Activated CD4-positive, alpha-beta T cell treated with anti-CD3 and anti-CD28 coated beads, Interleukin-2, amount 50 U/mL, for 4 hours (primary cell): ENCODE results near the gene NALF2.
A peak's percentile ranks its signal among the peaks of the same experiment; 100 is the strongest.

ENCODE experiments used
- DNase-seq, 2 experiments: peaks; one replicate each; pipeline ENCODE4 v3.0.0-alpha.2; 2020

The NALF2 gene

DNA sequence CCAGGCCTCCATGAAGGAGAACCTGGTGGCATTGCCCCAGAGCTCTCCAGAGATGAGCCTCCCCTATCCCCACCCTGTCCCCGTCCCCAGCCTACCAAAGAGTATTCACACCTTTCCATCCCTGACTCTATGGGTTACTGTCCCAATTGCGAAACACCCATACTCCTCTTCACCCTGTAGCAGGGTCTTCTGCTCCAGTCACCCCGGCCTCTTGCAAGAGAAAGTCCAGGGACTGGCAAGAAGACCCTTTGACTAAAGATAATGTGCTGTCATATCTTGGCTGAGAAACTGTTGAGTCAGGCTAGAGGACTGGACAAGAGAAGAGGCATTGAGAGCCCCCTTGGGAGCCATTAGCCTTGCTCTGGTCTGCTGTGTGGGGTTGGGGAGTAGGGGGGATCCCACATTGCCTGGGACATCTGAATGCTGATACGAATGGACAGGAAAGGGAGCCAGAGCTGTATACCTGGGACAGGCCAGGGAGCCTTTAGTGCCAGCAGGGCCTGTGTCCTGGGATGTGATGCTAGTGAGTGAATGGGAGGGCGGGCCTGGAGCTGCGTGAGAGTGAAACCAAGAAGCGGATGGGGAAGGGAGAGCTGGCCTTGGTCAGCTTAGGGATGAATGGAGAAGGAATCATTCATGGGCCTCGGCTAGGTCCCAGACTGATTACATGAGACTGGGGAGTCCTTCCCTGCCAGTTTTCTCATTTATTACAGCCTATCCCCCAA lies 27.1 kb downstream of the NALF2 start:
- no peak for DNase-seq

DNA sequence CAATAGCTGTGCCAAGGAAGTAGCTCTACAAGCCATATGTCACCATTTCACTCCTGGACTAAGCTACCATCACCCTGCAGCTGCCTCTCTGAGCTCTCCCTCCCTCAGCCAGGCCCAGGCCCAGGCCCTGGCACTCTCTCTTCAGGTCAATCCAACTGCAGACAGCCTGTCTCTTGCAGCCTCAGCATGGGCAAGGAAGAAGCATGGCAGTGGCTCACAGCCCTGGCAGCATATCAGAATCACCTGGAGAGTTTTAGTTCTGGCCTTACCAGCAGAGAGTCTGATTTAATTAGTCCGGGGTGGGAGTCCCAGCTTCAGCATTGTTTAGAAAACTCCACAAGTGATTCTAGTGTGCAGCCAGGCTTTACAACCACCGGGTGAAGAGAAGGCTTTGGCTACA lies 31.5 kb downstream of the NALF2 start:
- no peak for DNase-seq

DNA sequence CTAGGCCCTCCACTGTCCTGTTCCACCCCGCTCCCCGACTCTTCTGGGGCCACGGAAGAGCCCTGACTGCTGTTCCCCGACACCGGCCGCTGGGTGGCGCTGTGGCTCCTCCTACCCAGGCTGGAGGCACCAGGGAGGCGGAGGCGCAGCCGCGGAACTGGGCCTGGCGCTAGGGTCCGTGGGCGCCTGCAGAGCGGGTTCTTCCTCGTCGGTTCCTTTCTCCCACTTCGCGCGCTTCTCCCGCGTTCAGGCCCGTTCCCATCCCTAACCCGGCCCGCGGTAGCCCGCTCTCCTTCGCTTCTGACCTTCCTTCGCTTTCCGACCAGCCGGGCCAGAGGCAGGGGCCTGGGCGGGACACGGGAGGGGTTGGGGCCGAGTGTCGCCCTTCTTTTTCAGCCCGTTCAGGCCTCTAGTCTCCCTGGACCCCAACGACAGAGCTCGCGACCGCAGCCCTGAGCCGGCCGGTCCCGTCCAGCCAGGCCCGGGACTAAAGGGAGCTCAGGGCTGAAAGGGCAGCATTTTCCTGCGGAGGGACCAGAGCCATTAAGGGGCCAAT lies 34.3 kb downstream of the NALF2 start:
- DNase-seq, result peak; percentile 69 to 71

DNA sequence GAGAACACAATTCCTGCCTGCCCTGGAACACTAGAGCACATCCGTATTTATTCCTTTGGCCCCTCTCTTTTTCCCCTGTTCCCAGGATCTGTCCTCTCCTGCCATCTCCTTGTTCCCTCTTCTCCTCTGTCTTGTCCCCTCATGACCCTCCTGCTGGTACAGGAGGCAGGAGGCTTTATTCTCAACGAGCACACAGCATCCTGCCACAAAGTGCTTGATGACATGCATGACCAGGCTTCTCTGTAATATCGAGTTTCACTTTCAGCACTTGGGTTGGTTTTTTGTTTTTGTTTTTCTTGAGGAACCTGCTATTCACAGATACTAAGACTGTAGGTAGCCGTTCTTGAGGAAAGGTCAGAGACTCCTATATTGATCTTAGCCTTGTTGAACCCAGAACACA lies 35.3 kb downstream of the NALF2 start:
- DNase-seq, result no peak

DNA sequence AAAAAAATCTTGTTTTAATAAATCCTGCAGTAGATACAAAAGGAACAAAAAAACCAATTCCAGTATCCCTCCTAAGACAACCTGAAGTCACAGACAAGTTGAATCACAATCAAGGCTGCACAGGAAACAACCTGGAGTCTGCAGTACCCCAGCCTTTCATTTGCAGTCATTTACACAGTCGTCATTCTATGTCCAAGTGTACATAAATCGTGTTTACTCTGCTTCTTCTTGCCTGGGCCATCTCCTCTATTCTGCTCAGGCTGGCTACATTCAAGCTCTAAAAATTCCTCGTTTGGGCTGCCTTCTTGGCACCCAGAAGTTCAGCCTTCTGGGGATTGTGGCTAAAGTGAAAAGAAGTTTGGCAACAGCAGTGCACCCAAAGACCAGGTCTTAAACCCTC lies 37.8 kb downstream of the NALF2 start:
- DNase-seq, result no peak

DNA sequence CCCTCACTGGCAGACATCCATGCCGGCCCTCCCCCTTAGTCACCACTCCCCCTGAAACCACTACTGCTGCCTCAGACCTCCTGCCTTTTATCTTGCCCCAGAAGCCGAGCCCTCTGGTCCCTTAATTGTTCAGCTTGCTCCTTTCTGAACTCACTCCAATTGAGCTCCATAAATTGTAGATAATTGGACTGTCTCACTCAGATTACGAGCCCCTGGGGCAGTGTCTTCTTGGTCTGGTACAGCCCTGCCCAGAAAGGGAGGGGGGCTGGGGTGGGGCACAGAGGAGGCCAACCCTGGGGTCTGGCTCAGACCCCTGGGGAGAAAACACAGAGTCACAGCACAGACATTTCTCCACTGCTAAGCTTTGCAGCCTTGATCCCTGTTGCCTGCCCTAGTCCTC lies 39.4 kb downstream of the NALF2 start:
- DNase-seq, result no peak

DNA sequence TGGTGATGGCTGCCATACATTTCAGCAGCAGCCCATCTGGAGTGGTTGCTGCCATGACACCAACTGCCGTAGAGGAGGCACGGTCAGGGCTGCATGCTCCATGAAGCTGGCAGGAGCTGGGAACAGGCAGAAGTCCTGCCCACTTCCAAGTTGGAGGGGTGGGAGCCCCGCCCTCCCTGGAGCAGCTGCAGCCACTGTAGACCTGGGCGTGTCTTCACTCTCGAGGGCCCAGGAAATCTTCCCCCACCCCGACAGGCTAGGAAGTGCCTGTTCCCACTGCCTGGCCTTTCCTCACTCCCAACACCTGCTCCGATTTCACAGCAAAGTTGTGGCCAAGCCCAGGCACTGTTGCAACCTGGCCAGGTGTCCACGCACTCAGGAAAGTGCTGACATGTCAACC lies 42.3 kb downstream of the NALF2 start:
- no peak for DNase-seq

DNA sequence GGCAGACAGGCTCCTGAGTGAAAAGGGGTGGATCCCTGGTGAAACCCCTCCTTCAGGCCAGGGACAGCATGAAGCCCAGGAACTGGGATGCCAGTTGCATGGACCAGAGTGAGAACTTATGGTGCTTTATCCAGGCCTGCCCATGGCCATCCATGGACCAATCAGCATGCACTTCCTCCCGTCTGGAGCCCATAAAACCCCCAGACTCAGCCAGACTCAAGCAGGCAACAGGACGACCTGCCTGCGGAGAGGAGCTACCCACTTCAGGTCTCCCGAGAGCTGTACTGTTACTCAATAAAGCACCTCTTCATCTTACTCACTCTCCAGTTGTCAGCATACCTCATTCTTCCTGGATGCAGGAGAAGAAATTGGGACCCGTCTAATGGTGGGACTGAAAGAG lies 42.9 kb downstream of the NALF2 start:
- DNase-seq, result no peak

DNA sequence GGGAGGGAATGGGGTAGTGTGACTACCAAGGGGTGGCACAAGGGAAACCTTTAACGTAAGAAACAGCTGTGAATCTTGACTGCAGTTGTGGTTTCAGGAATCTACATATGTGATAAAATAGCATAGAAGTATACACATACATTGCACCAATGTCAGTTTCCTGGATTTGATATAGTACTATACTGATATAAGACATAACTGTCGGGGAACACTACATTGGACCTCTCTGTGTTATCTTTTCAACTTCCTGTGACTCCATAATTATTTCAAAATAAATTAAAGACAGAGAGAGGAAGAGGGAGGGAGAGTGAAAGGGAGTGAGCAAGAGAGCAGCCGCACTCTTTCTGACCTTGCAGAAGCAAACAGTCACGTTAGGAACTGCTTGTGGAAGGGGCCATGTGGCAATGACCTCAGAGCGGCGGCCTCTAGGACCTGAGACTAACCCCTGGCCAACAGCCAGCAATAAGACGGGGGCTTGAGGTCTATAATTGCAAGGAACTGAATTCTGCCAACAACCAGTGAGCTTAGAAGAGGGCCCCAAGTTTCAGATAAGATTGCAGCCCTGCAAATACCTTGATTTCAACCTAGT lies 47.4 kb downstream of the NALF2 start:
- no peak for DNase-seq

DNA sequence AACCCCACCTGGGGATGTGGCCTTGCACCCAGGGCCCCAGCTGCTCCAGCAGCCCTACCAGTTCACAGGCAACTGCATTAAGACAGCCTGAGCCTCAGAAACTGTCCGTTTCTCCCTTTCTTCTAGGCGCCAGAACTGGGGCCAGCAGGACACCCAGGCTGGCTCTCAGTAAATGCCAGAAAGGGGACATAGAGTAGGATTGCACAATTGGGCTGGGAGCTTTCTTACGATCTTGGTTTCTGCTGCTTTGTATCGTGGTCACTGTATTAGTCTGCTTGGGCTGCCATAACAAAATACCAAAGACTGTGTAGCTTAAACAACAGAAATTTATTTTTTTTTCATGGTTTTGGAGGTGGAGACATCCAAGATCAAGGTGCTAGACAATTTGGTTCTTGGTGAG lies 48.4 kb downstream of the NALF2 start:
- no peak for DNase-seq
